GM19324 (cell line): ENCODE results near the gene AACS.

Experiments
- ATAC-seq: cut with Tn5 transposase; IDR thresholded peaks from one replicate; pipeline ENCODE4 v1.9.1; 2021; ENCODE audit warnings: mild to moderate bottlenecking, moderate library complexity; ENCODE audit not compliant: unreplicated experiment, low FRiP score

AACS gene

GRCh38 chr12:125181107-125181506, 115.9 kb downstream of the AACS start:
- no peak for ATAC-seq

GRCh38 chr12:125183187-125184067, 118.2 kb downstream of the AACS start:
- no peak for ATAC-seq

GRCh38 chr12:125184213-125184967, 119.2 kb downstream of the AACS start:
- no peak for ATAC-seq

GRCh38 chr12:125185311-125185739, 120.1 kb downstream of the AACS start:
- ATAC-seq, result no peak

- ATAC-seq, result no peak
These were observed 120.7 kb downstream of the AACS start, which contains the start of gene TMEM132B for GRCh38 chr12:125185740-125186470. TSS of gene TMEM132B (plus strand) at chr12:125186386.

- no peak for ATAC-seq
These were observed 121.4 kb downstream of the AACS start for GRCh38 chr12:125186471-125187147.

- ATAC-seq, result no peak
These were observed 122.0 kb downstream of the AACS start for GRCh38 chr12:125187148-125187745.

- no peak for ATAC-seq
These were observed 122.8 kb downstream of the AACS start for GRCh38 chr12:125187780-125188741.

GRCh38 chr12:125189015-125189414, 123.8 kb downstream of the AACS start:
- ATAC-seq, result no peak

GRCh38 chr12:125189502-125189901, 124.3 kb downstream of the AACS start:
- no peak for ATAC-seq

GRCh38 chr12:125191361-125192087, 126.3 kb downstream of the AACS start:
- ATAC-seq, result no peak

GRCh38 chr12:125192690-125193221, 127.5 kb downstream of the AACS start:
- ATAC-seq, result no peak
